Retina (tissue), 1 donor: ENCODE results near the gene ERC2.
A peak's percentile ranks its signal among the peaks of the same experiment; 100 is the strongest.

Experiments used
- DNase-seq: peaks from one replicate; pipeline ENCODE4 v3.0.0-alpha.2; 2016

The ERC2 gene

DNA sequence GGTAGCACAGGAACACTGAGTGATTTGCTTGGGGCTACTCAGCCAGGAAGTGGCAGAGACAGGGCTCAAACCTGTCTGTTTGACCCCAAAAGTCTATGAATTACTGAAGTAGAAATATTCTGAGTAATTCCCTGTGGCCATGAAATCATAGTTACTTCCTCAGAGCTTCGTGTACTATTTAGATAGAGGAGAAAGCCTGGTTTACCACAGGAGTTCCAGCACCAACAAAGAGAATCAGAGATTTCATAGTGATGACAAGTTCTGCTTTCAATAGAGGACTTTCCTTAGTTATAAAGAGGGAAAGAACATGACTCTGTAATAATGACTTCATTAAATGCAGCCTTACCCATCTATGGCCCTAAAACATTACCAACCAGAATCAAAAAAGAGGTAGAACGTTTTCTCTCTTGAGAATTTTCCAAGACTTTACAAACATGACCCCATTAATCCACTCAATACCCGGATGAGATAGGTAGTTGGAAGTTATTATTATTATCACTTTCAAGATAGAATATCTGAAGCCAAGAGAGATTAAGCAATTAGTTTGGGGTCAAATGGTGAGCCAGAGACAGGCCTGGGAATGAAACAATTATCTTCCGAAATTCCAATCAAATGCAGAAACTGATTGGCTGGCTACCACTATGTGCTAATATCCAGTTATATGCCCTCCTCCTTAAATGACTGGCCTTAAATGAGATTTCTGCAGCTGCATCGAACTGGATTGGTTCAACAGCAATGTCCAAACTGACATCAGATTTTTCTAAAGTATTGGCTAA, 967.5 kb downstream of the ERC2 start:
- DNase-seq = no peak

DNA sequence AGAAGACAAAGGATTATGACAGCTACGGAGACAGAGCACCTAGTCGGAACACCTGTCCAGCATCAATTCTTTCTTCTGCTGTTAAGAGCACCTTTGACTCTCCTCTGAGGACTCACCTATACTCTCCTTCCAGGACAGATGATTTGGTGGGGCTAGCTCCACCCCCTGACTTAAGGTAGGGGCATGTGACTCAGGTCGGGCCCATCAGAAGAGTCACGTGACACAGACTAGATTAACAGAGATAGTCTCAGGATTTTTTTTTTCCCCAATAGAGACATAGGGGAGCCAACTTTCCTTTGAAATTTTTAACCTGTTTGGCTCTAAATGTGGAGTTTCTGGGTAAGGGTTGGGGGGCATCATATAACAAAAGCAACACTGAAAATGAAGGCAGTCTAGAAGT, 969.7 kb downstream of the ERC2 start:
- DNase-seq = no peak

DNA sequence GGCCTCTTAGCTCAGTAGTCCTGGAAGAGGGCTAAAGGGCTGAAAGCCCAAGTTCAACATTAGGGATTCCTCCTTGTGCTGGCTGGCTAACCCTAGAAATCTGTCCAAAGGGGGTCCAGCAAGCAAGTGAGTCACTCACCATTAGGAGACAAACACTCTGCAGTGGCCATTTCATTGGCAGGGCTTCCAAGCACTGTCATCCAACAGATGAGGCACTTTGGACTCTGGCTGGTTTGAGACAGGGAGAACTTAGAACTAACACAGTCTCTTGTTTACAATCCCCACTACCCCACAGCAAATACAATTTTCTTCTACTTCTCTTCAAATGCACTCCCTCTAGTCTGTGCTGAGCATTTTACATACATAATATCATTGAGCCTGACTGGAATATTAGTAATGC, 971.0 kb downstream of the ERC2 start:
- no peak for DNase-seq

GRCh38 chr3:55494976-55495375, 973.3 kb downstream of the ERC2 start:
- no peak for DNase-seq

- DNase-seq = no peak
Observed at GRCh38 chr3:55492976-55493375, 975.3 kb downstream of the ERC2 start.

GRCh38 chr3:55491296-55491816, 976.9 kb downstream of the ERC2 start:
- DNase-seq = no peak

DNA sequence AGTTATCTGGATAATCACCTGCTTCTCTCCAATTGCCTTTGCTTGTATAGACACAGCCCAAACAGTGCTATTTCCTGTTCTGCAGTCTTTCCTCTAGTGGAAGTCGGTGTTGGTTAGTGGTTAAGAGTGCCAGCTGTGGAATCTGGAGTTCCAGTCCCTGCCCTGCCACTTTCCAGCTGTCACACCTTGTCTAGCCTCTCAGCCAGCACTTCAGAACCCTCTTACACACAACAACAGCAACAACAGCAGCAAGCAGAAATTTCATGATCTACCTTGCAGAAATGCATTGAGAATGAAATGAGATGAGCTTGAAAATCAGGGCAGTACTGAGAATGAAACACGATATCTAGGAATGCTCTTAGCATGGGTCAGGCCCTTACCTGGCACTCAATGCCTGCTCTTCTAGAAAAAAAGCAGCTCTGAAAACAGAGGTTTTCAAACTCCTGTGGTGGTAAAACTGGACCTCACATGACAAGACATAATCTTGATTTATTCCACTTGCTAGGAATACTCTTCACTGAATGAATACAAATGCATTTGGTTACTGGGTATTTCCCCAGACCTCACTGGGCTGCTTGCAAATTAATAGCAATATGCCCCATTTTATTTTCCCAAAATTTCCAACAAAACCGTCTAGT, 977.9 kb downstream of the ERC2 start:
- DNase-seq = no peak

GRCh38 chr3:55489798-55490132, 978.5 kb downstream of the ERC2 start:
- DNase-seq = peak; percentile 66

GRCh38 chr3:55488398-55489055, 979.7 kb downstream of the ERC2 start:
- peak; percentile 76 for DNase-seq

- peak; percentile 84 for DNase-seq
Observed at GRCh38 chr3:55487381-55488241, 980.7 kb downstream of the ERC2 start.

DNA sequence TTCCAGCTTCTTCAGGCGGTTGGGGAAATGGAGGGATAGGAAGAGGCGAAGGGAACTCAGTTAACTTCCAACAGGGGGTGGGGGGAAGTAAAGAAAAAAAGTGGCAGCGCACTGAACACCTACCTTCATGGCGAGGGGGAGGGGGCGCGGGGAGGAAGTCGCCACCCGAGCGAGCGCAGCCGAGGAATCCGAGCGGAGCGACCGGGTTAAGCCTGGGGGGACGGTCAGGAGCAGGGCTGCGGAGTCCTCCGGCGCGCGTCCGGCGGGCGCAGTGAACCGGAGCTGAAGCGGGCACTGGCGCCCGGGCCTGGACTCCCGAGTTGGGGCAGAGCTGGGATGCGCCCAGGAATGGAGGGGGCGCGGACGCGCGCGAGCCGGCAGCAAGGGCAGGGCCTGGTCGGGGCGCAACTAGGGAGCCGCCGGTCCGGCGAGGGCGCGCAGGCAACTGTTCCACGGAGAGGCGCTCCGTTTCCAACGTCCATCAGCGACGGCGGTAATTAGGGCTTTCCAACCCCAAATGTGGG, 981.3 kb downstream of the ERC2 start, which contains the start of gene WNT5A:
TSS of gene WNT5A (minus strand) at position 450 of the 524 bp plus-strand sequence. CDS start at position 129, 321 bp downstream.
- DNase-seq = peak; percentile 87

- peak; percentile 79 for DNase-seq
Observed at GRCh38 chr3:55486101-55486856, 982.0 kb downstream of the ERC2 start.

DNA sequence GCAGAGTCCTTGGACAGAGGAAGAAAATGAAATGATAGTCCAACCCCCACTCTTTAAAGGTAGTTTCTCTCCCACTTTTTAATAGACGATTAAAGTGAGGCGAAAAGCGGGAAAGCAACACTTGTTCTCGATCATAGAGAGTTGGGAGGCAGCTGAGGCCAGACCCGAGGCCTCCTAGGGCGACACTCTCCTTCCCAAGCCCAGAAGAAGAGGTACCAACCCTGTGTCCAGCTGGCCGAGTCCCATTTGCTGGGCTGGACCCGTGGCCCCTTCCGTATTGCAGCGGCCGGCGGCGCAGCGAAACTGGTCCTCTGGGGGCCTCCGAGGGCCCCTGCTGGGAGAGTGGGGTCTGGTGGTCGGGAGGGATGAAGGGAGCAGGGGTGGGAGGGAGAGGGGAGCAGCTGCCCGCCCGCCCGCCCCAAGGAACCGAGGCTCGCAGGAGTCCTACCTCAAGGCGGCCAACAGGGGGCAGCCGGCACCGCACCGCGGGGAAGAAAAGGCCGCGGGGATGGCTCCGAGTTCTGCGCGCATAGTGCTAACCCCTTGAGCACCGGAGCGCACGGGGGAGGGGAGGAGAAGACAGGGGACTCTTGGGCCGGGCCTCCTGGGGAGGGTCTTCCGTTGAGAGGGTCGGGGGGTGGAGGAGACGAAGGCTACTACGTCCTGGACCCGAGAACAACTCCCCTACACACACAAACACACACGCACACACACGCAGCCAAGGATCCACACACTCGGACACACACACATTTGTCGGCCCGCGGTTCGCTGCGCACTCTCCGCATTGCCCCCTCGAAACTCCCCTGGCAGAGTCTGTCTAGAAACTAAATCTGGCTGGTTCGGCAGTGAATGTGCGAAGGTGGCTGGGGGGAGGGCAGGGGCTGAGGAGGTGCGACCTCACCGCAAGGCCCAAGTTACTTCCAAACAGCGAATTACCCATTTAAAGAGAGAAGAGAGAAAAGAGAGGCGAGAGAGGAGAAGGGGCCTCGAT, 983.2 kb downstream of the ERC2 start:
- peak; percentile 85 for DNase-seq

GRCh38 chr3:55484191-55484689, 984.0 kb downstream of the ERC2 start:
- DNase-seq = peak; percentile 45

DNA sequence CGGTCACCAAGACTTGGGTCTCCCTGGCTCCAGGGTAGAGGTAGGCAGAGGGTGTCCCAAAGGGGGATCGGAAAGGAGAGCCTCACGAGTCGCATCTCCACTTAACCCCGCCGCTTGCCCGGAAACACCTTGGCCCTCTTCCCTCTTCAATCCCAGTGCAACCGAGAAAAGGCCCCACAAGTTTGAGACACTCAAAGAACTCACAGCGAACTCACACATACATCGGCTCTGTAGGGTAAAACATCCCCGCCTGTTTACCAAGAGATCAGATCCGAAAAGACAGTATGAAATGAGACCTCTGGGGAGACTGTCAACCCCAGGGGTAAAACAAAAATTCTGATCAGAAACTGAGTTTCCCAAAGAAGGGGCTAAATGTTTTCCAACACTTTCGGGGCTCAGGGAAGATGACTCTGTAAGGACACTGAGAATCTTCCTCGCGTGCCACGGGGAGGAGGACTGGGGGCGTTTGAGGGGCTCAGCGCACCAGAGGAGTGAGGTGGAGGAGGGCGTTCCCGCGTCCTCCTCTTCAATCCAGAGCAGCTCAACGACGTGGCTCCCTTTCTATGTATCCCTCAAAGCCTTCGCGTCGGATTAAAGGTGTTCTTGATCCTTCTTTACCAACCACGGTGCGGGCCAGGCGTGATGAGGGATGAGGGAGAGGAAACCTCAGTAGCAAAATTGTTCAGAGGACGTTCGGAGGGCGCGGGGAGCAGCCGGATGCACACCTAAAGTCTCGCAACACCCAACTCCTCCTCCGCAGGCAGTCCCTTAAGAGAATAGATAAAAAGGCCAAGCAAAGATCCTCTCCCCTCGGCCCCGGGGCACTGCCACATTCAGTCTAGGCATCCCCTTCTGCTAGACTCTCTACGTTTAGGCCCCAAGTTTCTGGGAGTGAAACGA, 984.8 kb downstream of the ERC2 start:
- DNase-seq = peak; percentile 47

DNA sequence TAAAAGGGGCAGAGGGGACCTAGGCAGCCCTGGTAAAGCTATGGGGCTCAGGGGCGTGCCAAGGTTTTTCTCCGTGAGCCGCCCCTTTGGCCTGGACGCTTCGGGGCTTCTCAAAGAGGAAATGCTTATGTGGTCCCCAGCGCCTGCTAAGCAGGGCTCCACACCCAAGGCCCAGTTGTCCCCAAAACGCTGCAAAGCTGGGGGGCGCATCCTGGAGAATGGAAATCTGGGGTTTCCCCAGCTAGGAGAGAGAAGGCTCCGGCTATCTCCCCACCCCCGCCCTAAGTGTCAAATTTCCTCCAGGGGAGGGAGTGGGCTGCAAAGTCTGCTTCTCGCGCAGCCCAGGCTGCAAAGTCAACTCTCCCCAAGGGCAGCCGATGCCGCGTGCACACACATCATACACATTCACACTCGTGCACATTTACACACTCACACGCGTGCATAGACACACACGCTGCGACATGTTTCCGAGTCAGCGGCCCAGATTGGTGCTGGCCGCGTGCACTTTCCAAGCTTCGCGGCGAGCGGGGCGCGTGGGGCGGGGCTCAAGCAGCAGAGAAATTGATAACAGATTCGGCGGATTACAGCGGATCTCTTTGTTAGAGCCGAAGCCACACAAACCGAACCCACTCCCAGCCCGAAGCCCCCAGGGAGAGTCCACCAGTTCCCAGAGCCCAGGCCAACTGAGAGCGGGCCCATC, 985.6 kb downstream of the ERC2 start:
- DNase-seq = peak; percentile 81

- peak; percentile 75 for DNase-seq
Observed at GRCh38 chr3:55481744-55482495, 986.3 kb downstream of the ERC2 start.
